ENCODE measurements around the gene RHBDL2. TPM values are rescaled to one million over a fixed set of nuclear protein-coding genes. Genes with fewer than 3 reads are reported as not detected.

Gene RHBDL2
- total and polyA plus RNA-seq, 2 of the 13 experiments (the other 11 are each of a cell fraction or from before 2014, with no cell fraction given) = 3.3 to 5.4 TPM

DNA sequence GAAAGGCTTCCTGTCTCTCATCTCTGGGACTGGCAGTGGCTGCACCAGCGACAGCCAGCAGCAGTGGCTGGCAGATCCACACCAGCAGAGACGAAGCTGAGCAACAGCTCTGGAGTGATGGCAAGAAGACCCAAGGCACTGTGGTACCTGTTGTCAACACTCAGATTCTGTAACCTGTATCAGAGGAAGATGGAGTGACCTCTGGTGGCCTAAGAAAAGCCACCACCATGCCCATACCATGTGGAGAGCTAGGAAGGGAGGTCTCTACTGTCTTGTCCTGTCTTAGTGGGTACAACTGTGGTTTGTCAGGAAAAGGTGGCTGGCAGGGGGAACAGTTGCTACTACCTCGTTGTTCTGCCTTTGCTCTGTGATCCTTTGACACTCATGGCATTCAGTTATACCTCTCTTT, 22.5 kb upstream of the RHBDL2 start (continued):
- TF ChIP-seq, protein P1, sequence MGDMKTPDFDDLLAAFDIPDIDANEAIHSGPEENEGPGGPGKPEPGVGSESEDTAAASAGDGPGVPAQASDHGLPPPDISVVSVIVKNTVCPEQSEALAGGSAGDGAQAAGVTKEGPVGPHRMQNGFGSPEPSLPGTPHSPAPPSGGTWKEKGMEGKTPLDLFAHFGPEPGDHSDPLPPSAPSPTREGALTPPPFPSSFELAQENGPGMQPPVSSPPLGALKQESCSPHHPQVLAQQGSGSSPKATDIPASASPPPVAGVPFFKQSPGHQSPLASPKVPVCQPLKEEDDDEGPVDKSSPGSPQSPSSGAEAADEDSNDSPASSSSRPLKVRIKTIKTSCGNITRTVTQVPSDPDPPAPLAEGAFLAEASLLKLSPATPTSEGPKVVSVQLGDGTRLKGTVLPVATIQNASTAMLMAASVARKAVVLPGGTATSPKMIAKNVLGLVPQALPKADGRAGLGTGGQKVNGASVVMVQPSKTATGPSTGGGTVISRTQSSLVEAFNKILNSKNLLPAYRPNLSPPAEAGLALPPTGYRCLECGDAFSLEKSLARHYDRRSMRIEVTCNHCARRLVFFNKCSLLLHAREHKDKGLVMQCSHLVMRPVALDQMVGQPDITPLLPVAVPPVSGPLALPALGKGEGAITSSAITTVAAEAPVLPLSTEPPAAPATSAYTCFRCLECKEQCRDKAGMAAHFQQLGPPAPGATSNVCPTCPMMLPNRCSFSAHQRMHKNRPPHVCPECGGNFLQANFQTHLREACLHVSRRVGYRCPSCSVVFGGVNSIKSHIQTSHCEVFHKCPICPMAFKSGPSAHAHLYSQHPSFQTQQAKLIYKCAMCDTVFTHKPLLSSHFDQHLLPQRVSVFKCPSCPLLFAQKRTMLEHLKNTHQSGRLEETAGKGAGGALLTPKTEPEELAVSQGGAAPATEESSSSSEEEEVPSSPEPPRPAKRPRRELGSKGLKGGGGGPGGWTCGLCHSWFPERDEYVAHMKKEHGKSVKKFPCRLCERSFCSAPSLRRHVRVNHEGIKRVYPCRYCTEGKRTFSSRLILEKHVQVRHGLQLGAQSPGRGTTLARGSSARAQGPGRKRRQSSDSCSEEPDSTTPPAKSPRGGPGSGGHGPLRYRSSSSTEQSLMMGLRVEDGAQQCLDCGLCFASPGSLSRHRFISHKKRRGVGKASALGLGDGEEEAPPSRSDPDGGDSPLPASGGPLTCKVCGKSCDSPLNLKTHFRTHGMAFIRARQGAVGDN (CRISPR knock-in tag; IDR thresholded peaks at IDR 0.05) = peak; percentile 51

DNA sequence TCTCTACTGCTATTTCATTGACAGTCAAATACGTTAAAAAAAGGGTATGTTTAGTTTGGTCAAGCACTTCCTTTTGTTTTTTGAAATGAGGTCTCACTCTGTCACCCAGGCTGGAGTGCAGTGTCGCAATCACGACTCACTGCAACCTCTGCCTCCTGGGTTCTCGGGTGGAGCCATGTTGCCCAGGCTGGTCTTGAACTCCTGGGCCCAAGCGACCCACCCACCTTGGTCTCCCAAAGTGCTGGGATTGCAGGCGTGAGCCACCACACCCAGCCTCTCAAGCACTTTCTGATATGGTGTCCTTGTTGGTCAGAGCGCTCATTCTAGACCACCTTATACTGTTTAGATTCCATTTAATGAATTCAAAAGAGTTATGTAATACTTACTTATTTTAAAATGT, 20.9 kb upstream of the RHBDL2 start:
- no peaks in the 10 kb centered on the region for H3K27me3 ChIP-seq (ENCODE audit: control insufficient read depth in 1 of 2, insufficient read depth in 2 of 2, low read length in 2 of 2)
- in situ Hi-C loops (cut with HindIII; ENCODE audit: extremely low pct_ligation_motif_present, low pct_unique_long_range_greater_than_20kb) (no loop called here), intact Hi-C loops (cut with micrococcal nuclease; ENCODE audit: unreplicated experiment) (no loop called here)
- POLR2A ChIA-PET = no interaction called here
- BruUV-seq (replicated peaks) = no TSS peak
- H3K4me2 ChIP-seq (ENCODE audit: low read depth, low read length) = peak overlapping the region; percentile 44
- CTCF ChIA-PET (ENCODE audit: low intra/inter-chr PET ratio, low total read pairs) = no interaction called here
- H3K9ac ChIP-seq (ENCODE audit: insufficient read depth, low read depth, low read length) = no peak overlapping the region
- no peaks in the 10 kb centered on the region for H3K36me3 ChIP-seq (replicated peaks in 1 of 2; ENCODE audit: control insufficient read depth in 1 of 2, insufficient read depth in 2 of 2, low read length in 2 of 2)
- 43% methylated on average over 7 of the region's 7 CpGs for WGBS (ENCODE audit: low lambda C conversion rate)
- no peaks in the 10 kb centered on the region for H3K9me3 ChIP-seq (ENCODE audit: low read length)
- ATAC-seq (no peak; the same call in 2 of the 3 replicates), FAIRE-seq (peak; percentile 72), DNase-seq (ENCODE audit: low spot score) (peak; percentile 26)
- H3K4me1 ChIP-seq (ENCODE audit: insufficient read depth, low read length) = peaks cover 57% of the 10 kb centered on the region
- H3K27ac ChIP-seq (ENCODE audit: extremely low read length, insufficient read depth, low read length) = peak overlapping the region; percentile 48
- H4K20me1 ChIP-seq (ENCODE audit: insufficient read depth, low read length) = no peaks in the 10 kb centered on the region
- no peaks in the 10 kb centered on the region for H3K79me2 ChIP-seq (ENCODE audit: insufficient read depth, low read length)
- H2AFZ ChIP-seq (ENCODE audit: low read length) = peak overlapping the region; percentile 8
- H3K4me3 ChIP-seq (replicated peaks in 1 of 3; ENCODE audit: insufficient read depth in 1 of 3, low read depth in 2 of 3, low read length in 3 of 3) = no peak overlapping the region
- TF ChIP-seq GATAD1 (CRISPR knock-in tag; IDR thresholded peaks at IDR 0.05) (no peak), PCBP2 (optimal IDR thresholded peaks at IDR 0.05; ENCODE audit: low read depth, low read length, poor library complexity, severe bottlenecking) (no peak), SAP130 (CRISPR knock-in tag; IDR thresholded peaks at IDR 0.05; ENCODE audit: low read depth) (peak; percentile 25; the same call in 1 of the 2 replicates), CEBPG (CRISPR knock-in tag; IDR thresholded peaks at IDR 0.05) (peak; percentile 95), ZNF292 (CRISPR knock-in tag; IDR thresholded peaks at IDR 0.05; ENCODE audit: borderline replicate concordance, low read depth) (peak; percentile 50; the same call in 1 of the 2 replicates), ELF3 (CRISPR knock-in tag; IDR thresholded peaks at IDR 0.05) (peak; percentile 58), SALL1 (CRISPR knock-in tag; IDR thresholded peaks at IDR 0.05) (peak; percentile 35; the same call in 1 of the 2 replicates), GZF1 (CRISPR knock-in tag; IDR thresholded peaks at IDR 0.05) (no peak), RBFOX2 (IDR thresholded peaks at IDR 0.05; ENCODE audit: low read depth, low read length) (no peak), HOXA3 (CRISPR knock-in tag; IDR thresholded peaks at IDR 0.05) (peak; percentile 47; the same call in 1 of the 2 replicates)
- TF ChIP-seq, protein P2, sequence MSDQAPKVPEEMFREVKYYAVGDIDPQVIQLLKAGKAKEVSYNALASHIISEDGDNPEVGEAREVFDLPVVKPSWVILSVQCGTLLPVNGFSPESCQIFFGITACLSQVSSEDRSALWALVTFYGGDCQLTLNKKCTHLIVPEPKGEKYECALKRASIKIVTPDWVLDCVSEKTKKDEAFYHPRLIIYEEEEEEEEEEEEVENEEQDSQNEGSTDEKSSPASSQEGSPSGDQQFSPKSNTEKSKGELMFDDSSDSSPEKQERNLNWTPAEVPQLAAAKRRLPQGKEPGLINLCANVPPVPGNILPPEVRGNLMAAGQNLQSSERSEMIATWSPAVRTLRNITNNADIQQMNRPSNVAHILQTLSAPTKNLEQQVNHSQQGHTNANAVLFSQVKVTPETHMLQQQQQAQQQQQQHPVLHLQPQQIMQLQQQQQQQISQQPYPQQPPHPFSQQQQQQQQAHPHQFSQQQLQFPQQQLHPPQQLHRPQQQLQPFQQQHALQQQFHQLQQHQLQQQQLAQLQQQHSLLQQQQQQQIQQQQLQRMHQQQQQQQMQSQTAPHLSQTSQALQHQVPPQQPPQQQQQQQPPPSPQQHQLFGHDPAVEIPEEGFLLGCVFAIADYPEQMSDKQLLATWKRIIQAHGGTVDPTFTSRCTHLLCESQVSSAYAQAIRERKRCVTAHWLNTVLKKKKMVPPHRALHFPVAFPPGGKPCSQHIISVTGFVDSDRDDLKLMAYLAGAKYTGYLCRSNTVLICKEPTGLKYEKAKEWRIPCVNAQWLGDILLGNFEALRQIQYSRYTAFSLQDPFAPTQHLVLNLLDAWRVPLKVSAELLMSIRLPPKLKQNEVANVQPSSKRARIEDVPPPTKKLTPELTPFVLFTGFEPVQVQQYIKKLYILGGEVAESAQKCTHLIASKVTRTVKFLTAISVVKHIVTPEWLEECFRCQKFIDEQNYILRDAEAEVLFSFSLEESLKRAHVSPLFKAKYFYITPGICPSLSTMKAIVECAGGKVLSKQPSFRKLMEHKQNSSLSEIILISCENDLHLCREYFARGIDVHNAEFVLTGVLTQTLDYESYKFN (CRISPR knock-in tag; conservative IDR thresholded peaks at IDR 0.05) = peak; percentile 54
- TF ChIP-seq, protein P3, sequence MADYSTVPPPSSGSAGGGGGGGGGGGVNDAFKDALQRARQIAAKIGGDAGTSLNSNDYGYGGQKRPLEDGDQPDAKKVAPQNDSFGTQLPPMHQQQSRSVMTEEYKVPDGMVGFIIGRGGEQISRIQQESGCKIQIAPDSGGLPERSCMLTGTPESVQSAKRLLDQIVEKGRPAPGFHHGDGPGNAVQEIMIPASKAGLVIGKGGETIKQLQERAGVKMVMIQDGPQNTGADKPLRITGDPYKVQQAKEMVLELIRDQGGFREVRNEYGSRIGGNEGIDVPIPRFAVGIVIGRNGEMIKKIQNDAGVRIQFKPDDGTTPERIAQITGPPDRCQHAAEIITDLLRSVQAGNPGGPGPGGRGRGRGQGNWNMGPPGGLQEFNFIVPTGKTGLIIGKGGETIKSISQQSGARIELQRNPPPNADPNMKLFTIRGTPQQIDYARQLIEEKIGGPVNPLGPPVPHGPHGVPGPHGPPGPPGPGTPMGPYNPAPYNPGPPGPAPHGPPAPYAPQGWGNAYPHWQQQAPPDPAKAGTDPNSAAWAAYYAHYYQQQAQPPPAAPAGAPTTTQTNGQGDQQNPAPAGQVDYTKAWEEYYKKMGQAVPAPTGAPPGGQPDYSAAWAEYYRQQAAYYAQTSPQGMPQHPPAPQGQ (CRISPR knock-in tag; IDR thresholded peaks at IDR 0.05; ENCODE audit: borderline replicate concordance) = no peak
- TF ChIP-seq, protein P4, sequence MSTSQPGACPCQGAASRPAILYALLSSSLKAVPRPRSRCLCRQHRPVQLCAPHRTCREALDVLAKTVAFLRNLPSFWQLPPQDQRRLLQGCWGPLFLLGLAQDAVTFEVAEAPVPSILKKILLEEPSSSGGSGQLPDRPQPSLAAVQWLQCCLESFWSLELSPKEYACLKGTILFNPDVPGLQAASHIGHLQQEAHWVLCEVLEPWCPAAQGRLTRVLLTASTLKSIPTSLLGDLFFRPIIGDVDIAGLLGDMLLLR (CRISPR knock-in tag; IDR thresholded peaks at IDR 0.05) = no peak
